Measurements from ENCODE around the gene NT5DC2.

DNA sequence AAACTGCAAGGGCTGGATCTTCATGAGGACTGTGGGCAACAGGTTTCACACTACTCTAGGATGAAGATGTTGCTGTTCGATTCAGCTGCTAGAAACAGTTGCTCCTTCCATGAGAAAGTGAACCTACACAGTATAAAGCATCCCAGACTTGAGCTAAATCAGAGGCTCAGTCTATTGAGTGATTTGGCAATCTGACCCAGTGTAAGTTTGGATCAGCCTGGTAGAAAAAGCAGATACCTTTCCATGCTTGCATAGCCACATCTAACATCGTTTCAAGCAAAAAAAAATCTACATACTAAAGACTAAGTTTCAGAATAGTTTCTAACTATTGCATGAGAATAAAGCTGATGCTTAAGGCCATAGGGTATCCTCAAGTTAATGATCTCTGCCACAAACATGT, 7.4 kb upstream of the NT5DC2 start:
- TF ChIP-seq, protein P1, sequence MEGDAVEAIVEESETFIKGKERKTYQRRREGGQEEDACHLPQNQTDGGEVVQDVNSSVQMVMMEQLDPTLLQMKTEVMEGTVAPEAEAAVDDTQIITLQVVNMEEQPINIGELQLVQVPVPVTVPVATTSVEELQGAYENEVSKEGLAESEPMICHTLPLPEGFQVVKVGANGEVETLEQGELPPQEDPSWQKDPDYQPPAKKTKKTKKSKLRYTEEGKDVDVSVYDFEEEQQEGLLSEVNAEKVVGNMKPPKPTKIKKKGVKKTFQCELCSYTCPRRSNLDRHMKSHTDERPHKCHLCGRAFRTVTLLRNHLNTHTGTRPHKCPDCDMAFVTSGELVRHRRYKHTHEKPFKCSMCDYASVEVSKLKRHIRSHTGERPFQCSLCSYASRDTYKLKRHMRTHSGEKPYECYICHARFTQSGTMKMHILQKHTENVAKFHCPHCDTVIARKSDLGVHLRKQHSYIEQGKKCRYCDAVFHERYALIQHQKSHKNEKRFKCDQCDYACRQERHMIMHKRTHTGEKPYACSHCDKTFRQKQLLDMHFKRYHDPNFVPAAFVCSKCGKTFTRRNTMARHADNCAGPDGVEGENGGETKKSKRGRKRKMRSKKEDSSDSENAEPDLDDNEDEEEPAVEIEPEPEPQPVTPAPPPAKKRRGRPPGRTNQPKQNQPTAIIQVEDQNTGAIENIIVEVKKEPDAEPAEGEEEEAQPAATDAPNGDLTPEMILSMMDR (IDR thresholded peaks at IDR 0.05), result no peak
- TF ChIP-seq POLR2A (IDR thresholded peaks at IDR 0.05), result no peak

Data from adrenal gland (tissue), 5 donors.